HL-60/S4 (cell line): ENCODE data around the gene FAM107B.
"Not testable (repeated sequence)": the region's sequence is repeated elsewhere in the genome, so short reads cannot be mapped to it uniquely, and the experiment has no call there.

Source experiments
- in situ Hi-C: fragments of 300-500 bp; cut with MboI; formaldehyde crosslinking; loops from 2 replicates; pipeline ENCODE4 v1.14.3; 2022; ENCODE audit warnings: low sequenced_read_pairs

Gene FAM107B

DNA sequence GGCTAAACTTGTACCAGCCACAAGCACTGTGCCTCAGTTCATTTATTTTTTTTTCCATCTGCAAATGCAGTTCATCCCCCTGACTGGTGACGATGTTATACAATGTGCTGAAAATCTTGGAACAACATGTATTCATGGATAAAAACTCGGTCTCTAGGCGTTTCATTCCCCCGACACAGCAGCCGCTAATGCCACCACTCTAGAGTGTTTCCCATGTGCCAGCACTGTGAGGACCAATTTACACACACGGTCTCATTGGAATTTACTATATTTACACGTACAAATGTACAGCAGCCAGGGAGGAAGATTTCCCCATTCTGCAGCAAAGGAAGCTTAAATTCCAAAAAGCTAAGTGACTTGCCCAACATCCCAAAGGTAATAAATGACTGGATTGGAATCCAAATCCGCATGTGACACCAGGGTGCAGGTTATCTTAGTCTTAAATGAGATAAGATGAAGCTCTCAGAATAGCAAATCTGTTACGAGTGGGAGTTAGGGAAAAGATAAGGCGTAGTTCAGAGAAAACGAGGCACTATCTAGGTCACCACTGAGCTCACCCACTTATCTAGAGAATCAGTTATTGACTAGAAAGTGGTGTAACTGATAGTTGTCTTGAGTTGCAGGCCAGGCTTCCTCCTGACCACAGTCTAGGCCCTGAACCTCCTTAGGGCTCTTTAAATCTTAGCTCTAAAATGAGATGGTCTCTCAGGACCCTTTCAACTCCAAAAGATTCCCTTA is 36.7 kb downstream of the FAM107B start:
- in situ Hi-C loops = no loop called here

GRCh38 chr10:14736600-14737081 is 38.1 kb downstream of the FAM107B start:
- in situ Hi-C loops = no loop called here

DNA sequence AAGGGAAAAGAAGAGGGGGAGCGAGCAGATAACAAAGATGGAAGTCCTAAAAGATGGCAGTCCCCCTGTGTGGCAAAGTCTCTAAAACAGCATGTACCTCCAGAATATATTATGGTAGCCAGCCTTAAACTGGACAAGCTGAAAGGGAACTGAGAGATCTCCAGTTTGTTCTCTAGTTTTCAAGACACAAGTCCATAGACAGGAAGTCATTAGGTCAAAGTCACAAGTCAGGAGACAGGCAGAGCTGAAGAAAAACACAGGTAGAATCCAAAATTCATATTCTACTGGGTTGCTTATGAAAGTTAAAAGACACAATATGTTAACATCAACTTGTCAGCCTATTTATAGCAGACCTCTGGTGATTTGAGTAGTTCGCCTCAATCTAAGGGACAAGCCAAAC is 38.7 kb downstream of the FAM107B start:
- in situ Hi-C loops = no loop called here

GRCh38 chr10:14731875-14732512 is 42.7 kb downstream of the FAM107B start:
- in situ Hi-C loops = no loop called here

GRCh38 chr10:14728346-14728745 is 46.4 kb downstream of the FAM107B start:
- in situ Hi-C loops = no loop called here

DNA sequence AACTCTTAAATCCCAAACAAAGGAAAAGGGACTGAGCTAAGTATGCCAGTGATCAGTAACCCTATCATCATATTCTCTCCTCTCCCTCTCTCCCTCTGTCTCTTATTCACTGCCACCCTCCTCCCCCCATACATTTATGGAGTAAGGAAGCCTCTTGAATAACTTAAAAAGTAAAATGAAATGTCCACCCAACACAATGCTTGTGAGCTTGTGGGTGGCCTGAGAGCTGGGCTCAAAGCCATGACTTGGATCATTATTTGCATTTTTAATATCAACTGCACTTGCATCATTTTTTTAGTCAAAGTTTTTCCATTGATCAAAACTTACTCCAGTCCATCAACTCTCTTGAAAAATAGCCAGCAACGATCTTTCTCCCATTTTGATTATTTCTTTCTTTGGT is 46.8 kb downstream of the FAM107B start:
- in situ Hi-C loops = no loop called here

DNA sequence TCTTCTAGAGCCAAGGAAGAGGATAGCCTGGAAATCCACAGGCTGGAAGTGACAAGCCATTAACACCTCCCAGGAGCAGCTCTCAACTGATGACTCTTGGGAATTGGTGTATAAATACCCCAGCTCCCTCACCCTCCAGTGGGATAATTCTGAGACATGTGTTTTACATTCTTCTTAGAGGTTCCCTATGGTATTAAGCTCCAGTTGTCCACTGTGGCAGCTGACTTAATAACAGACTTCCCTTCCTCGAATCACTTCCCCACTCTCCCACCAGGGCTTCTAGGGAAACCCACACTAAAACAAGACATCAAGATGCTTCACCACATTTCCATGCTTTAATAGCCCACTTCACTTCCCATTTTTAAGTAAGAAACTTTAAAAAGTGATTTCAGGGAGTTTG is 47.2 kb downstream of the FAM107B start:
- in situ Hi-C loops = no loop called here

- in situ Hi-C loops = no loop called here
These were observed 49.8 kb downstream of the FAM107B start for GRCh38 chr10:14724931-14725330.

DNA sequence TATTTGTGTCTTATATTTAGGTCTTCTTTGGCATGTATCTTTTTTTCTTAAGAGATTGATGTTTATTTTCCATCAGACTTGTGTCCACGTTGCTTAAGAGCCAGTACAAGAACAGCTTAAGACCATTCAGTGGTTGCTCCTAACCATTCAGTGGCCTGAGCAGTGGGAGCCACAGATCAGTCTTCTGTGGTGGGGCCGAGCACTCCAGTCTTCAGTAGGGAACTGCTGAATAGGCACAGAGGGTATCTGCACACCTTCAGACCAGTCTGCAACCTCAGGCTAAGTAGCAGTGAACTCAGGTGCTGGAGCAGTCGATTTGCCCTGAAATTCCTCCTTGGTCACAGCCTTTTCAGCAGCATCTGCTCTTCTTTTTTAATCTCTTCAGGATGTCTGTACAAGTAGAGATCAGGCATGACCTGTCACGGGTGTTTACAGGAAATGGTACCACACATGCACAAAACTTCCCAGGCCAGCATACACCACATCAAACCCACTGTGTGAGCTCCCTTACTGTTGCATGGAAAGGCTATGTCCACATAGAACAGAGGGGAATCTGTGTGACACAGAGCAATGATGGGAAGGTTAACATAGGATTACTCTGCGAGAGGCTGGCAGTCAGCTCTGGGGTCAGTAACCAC is 51.5 kb downstream of the FAM107B start:
- in situ Hi-C loops = no loop called here

DNA sequence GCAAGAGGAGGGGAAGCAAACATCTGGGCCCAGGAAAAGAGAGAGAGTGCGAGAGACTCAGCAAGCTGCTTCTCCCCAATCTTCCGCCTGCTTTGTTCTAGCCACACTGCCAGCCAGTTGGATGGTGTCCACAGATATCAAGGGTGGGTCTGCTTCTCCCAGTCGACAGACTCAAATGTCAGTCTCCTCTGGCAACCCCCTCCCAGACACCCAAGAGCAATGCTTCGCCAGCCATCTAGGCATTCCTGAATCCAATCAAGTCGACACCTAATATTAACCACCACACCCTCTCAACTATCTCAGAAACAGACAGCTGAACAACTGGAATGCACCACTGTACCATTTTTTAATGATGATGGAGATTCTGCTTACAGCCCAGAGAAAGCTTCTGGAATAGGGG is 57.1 kb downstream of the FAM107B start:
- in situ Hi-C loops = no loop called here

DNA sequence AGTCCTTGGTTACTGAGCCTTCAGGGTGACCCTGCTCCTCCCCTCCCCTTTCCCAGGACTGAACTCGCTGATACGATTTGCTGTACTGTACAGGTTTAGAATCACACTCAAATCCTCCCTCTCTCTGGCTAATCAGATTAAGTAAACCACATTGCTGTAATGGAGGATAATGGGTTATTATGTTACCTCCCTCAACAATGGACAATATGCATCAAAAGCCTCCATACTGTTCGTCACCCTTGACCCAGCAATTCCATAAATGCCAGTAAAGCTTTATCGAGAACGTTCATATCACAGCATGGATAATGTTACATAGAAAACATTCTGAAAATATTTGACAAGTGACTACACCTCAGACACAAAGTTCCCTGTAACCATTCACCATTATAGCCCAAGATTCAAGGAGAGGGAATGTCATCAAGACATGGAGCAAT is 61.7 kb downstream of the FAM107B start:
- in situ Hi-C loops = no loop called here

DNA sequence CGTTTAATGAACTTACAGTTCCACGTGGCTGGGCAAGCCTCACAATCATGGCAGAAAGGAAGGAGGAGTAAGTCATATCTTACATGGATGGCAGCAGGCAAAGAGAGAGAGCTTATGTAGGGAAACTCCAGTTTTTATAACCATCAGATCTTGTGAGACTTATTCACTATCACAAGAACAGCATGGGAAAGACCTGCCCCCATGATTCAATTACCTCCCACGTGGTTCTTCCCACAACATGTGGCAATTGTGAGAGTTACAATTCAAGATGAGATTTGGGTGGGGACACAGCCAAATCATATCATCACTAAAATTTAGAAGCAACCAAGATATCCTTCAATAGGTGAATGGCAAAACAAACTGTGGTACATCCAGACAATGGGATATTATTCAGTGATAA is 65.4 kb downstream of the FAM107B start:
- in situ Hi-C loops = not testable (repeated sequence)

- in situ Hi-C loops = no loop called here
These were observed 67.2 kb downstream of the FAM107B start for GRCh38 chr10:14707481-14707880.

DNA sequence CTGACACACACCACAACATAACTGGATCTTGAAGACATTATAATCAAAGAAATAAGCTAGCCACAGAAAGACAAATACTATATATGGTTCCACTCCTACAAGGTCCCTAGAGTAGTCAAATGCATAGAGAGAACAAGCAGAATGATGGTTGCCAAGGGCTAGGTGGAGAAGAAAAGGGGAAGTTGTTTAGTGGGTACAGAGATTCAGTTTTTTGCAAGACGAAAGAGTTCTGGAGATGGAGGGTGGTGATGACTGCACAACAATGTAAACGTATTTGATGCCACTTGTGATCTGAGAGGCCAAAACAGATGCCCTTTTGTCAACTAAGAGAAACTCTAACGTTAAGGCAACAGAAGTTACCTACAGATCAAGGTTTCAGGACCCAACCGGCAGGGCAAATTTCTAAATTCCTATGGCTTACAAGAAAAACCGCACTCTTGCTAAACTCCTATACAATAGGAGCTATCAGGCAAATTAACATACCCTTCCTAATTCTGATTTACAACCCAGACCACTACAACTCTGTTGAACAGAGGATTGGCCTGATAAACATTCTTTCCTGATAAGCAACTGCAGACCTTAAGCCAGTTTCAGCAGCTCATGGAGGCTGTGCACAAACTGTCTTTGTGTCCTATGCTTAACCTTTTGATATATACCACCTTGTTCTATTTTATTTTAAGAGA is 69.0 kb downstream of the FAM107B start:
- in situ Hi-C loops = no loop called here

- in situ Hi-C loops = no loop called here
These were observed 71.1 kb downstream of the FAM107B start for GRCh38 chr10:14703631-14704001.

GRCh38 chr10:14701466-14701865 is 73.2 kb downstream of the FAM107B start:
- in situ Hi-C loops = no loop called here

- in situ Hi-C loops = no loop called here
These were observed 74.2 kb downstream of the FAM107B start for GRCh38 chr10:14700546-14700945.

- in situ Hi-C loops = no loop called here
These were observed 75.2 kb downstream of the FAM107B start for GRCh38 chr10:14699482-14699881.

DNA sequence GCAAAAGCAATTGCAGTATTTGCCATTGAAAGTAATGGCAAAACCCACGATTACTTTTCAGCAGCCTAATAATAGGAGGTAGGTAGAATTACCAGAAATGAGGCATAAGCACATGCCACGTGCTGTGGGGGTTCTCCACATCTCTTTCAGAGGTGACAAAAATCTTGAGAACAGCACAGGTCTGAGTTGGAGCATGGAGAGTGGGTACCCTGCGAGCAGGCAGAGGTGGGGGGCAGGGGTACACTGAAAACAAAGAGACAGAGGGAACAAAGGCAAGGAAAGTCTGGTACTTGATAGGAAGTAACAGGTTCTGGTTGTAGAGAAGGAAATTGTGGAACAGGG is 75.9 kb downstream of the FAM107B start:
- in situ Hi-C loops = no loop called here

DNA sequence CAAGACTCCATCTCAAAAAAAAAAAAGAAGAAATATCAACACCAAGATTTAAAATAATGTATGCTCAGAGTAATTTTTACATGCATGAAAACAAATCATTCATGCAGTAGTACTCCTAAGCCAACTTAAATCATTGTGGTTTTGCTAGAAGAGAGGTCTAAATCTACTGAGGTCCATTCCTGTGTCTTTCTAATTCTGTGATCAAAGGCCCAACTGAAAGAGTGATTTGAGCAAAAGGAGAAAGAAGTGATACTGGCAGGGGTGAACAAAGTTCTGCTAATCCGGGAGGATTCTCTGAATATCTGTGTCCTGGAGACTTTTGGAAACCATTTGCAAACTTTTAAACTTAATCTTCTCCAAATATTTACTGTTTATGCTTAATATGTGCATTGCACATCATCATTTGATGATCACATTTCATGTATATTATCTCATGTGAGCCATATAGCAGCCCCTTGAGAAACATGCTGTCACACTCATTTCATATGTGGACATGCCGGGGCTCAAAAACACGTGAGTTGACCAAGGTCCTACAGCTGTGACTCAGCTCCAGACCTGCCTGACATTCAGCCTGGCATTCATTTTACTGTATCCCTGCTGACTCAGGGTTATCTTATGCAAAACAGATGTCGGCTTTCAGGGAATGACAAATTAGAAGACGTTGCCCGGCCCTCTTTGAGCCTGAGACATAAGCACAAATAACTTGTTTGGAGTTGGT is 76.4 kb downstream of the FAM107B start:
- in situ Hi-C loops = no loop called here

DNA sequence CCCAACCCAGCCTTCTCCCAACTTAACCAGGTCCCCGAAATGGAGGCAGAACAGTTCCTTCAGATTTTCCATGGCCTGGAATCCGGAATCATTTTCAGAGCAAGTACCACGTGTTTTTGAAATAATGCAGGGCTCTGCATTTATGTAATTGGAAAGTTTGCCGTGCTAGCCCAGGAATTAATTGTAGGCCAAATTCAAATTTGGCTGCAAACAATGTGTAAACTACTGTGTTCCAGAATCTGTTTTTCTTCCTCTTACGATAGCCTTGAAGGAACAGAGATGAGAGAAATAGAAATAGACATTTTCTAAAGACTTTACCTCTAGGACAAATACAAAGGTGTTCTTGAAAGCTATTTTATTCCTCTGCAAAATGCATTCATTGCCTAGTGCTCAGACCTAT is 77.4 kb downstream of the FAM107B start:
- in situ Hi-C loops = no loop called here
